ENCODE data around the gene RERG.

RERG gene

GRCh38 chr12:15206831-15207389 lies 14.3 kb downstream of the RERG start:
- Histone ChIP-seq H3K36me3 (replicated peaks; ENCODE audit: insufficient read depth, low read length) (no peaks in the 10 kb centered on the region), H3F3A (ENCODE audit: insufficient read depth, low read length) (no peaks in the 10 kb centered on the region), H3K4me2 (ENCODE audit: low read depth, low read length) (no peak overlapping the region), H2AFZ (ENCODE audit: low read length) (no peak overlapping the region), H3K9ac (ENCODE audit: low read length) (no peak overlapping the region), H4K20me1 (ENCODE audit: insufficient read depth, low read length) (no peaks in the 10 kb centered on the region), H3K79me2 (ENCODE audit: low read length) (no peaks in the 10 kb centered on the region), H3K27ac (ENCODE audit: low read length) (no peak overlapping the region), H3K4me3 (ENCODE audit: low read length) (no peak overlapping the region), H3K9me3 (replicated peaks; ENCODE audit: insufficient read depth, low read length) (no peaks in the 10 kb centered on the region), H3K4me1 (ENCODE audit: low read length) (no peaks in the 10 kb centered on the region), H3K27me3 (replicated peaks; ENCODE audit: insufficient read depth, low read length) (no peaks in the 10 kb centered on the region), H3K9me2 (replicated peaks; ENCODE audit: insufficient read depth, low read length) (no peaks in the 10 kb centered on the region)
- DNase-seq, result no peak
- no peak for TF ChIP-seq EZH2 (optimal IDR thresholded peaks at IDR 0.05; ENCODE audit: low read depth, low read length)
- TF ChIP-seq CTCF (IDR thresholded peaks at IDR 0.05; ENCODE audit: low read length), result no peak
- TF ChIP-seq EZH2phosphoT487 (IDR thresholded peaks at IDR 0.05; ENCODE audit: low read length), result no peak

- H3F3A ChIP-seq (ENCODE audit: insufficient read depth, low read length), result no peaks in the 10 kb centered on the region
- no peaks in the 10 kb centered on the region for H3K27me3 ChIP-seq (replicated peaks; ENCODE audit: insufficient read depth, low read length)
- H3K9me3 ChIP-seq (replicated peaks; ENCODE audit: insufficient read depth, low read length), result no peaks in the 10 kb centered on the region
- H3K9me2 ChIP-seq (replicated peaks; ENCODE audit: insufficient read depth, low read length), result no peaks in the 10 kb centered on the region
- H3K36me3 ChIP-seq (replicated peaks; ENCODE audit: insufficient read depth, low read length), result no peaks in the 10 kb centered on the region
- no peaks in the 10 kb centered on the region for H3K79me2 ChIP-seq (ENCODE audit: low read length)
- no peak for TF ChIP-seq EZH2 (optimal IDR thresholded peaks at IDR 0.05; ENCODE audit: low read depth, low read length)
- no peak for TF ChIP-seq EZH2phosphoT487 (IDR thresholded peaks at IDR 0.05; ENCODE audit: low read length)
- H3K4me1 ChIP-seq (ENCODE audit: low read length), result no peaks in the 10 kb centered on the region
- H3K9ac ChIP-seq (ENCODE audit: low read length), result no peak overlapping the region
- no peak overlapping the region for H3K4me3 ChIP-seq (ENCODE audit: low read length)
- no peak for DNase-seq
- no peak overlapping the region for H2AFZ ChIP-seq (ENCODE audit: low read length)
- no peak overlapping the region for H3K27ac ChIP-seq (ENCODE audit: low read length)
- no peak overlapping the region for H3K4me2 ChIP-seq (ENCODE audit: low read depth, low read length)
- H4K20me1 ChIP-seq (ENCODE audit: insufficient read depth, low read length), result no peaks in the 10 kb centered on the region
Observed at GRCh38 chr12:15206338-15206737, 14.9 kb downstream of the RERG start.

GRCh38 chr12:15205341-15206010 lies 15.7 kb downstream of the RERG start:
- DNase-seq, result no peak
- H3K4me2 ChIP-seq (ENCODE audit: low read depth, low read length), result no peak overlapping the region

More at GRCh38 chr12:15205341-15206010, 15.7 kb downstream of the RERG start:
- Histone ChIP-seq H3K36me3 (replicated peaks; ENCODE audit: insufficient read depth, low read length) (no peaks in the 10 kb centered on the region), H3K27me3 (replicated peaks; ENCODE audit: insufficient read depth, low read length) (no peaks in the 10 kb centered on the region), H3K79me2 (ENCODE audit: low read length) (no peaks in the 10 kb centered on the region), H4K20me1 (ENCODE audit: insufficient read depth, low read length) (no peaks in the 10 kb centered on the region), H3K9ac (ENCODE audit: low read length) (no peak overlapping the region), H3K9me2 (replicated peaks; ENCODE audit: insufficient read depth, low read length) (no peaks in the 10 kb centered on the region), H3K27ac (ENCODE audit: low read length) (no peak overlapping the region), H2AFZ (ENCODE audit: low read length) (no peak overlapping the region), H3F3A (ENCODE audit: insufficient read depth, low read length) (no peaks in the 10 kb centered on the region), H3K9me3 (replicated peaks; ENCODE audit: insufficient read depth, low read length) (no peaks in the 10 kb centered on the region), H3K4me1 (ENCODE audit: low read length) (no peaks in the 10 kb centered on the region), H3K4me3 (ENCODE audit: low read length) (no peak overlapping the region)
- TF ChIP-seq CTCF (IDR thresholded peaks at IDR 0.05; ENCODE audit: low read length) (no peak), EZH2 (optimal IDR thresholded peaks at IDR 0.05; ENCODE audit: low read depth, low read length) (no peak), EZH2phosphoT487 (IDR thresholded peaks at IDR 0.05; ENCODE audit: low read length) (no peak)
